HCT116 (cell line): ENCODE results near the gene SYP. TPM values are rescaled to one million over a fixed set of nuclear protein-coding genes. Genes with fewer than 3 reads are reported as not detected.

ENCODE experiments used
- ATAC-seq: fragments of 200-7000 bp; cut with Tn5 transposase; 2 replicates; pipeline ENCODE4 v1.9.1; 2020; ENCODE audit warnings: mild to moderate bottlenecking, moderate library complexity
- BruUV-seq: library from RNA; stranded (reverse); fragments of 400-500 nt; replicated peaks from 2 replicates; lab custom pipeline; 2021; lab: Mats Ljungman, UMichigan
- CTCF ChIA-PET: fragments of 300-600 bp; sonication (Branson Sonifier 250); formaldehyde crosslinking; loops from one replicate; lab custom pipeline; 2021; ENCODE audit warnings: antibody characterized with exemption; lab: Charles Lee
- POLR2A ChIA-PET: fragments of 300-600, 350-600 bp; sonication (Branson Sonifier 250); formaldehyde crosslinking; loops from one replicate; lab custom pipeline; 2021; ENCODE audit warnings: antibody characterized with exemption; lab: Charles Lee
- RAD21 ChIA-PET, 2 experiments: fragments of 300-600 bp; sonication (Branson Sonifier 250); formaldehyde crosslinking; loops; one replicate each; lab custom pipeline; 2023; ENCODE audit warnings: low total read pairs in 2 of 2; ENCODE audit not compliant: uncharacterized antibody in 2 of 2, unreplicated experiment in 2 of 2, low non-redundant PET in 1 of 2; lab: Charles Lee
- DNase-seq: peaks from one replicate; pipeline ENCODE4 v3.0.0-alpha.2; 2010; ENCODE audit warnings: low read depth, low spot score
- H2AFZ ChIP-seq: fragments of 200-600 bp; shearing (Covaris generic), sonication (generic); 2 replicates; pipeline ENCODE4 v1.6.1; 2017; ENCODE audit warnings: low read depth, mixed run types, mixed read lengths, antibody characterized with exemption, low read length; ENCODE audit not compliant: poor library complexity, severe bottlenecking
- H3K27ac ChIP-seq: 2 replicates; pipeline ENCODE4 v1.5.1; 2012; ENCODE audit warnings: low read depth, low read length
- H3K27me3 ChIP-seq: fragments of 200-600 bp; sonication (generic); 2 replicates; pipeline ENCODE4 v1.6.1; 2016; ENCODE audit warnings: mixed run types, low read length, mixed read lengths; ENCODE audit not compliant: insufficient read depth
- H3K36me3 ChIP-seq, 2 experiments: fragments of 200-500 bp in 1 of 2; fragments of 200-600 bp in 1 of 2; sonication (Bioruptor generic) in 1 of 2; sonication (generic) in 1 of 2; 2 replicates each; pipeline versions ENCODE4 v1.5.1 to v1.6.1; 2014 to 2016; ENCODE audit warnings: low read length in 2 of 2, inconsistent platforms in 1 of 2, mixed read lengths in 1 of 2, mixed run types in 1 of 2; ENCODE audit not compliant: insufficient read depth in 2 of 2, control insufficient read depth in 1 of 2
- H3K4me1 ChIP-seq, 2 experiments: fragments of 200-600 bp in 1 of 2; sonication (generic) in 1 of 2; 2 replicates each; pipeline versions ENCODE4 v1.5.1 to v1.6.1; 2012 to 2017; ENCODE audit warnings: low read length in 2 of 2, inconsistent platforms in 1 of 2, mild to moderate bottlenecking in 1 of 2, mixed read lengths in 1 of 2, mixed run types in 1 of 2, moderate library complexity in 1 of 2; ENCODE audit not compliant: insufficient read depth in 2 of 2, control insufficient read depth in 1 of 2
- H3K4me2 ChIP-seq: fragments of 200-600 bp; sonication (generic); 2 replicates; pipeline ENCODE4 v1.6.1; 2017; ENCODE audit warnings: mixed run types, low read length, mixed read lengths
- H3K4me3 ChIP-seq, 2 experiments: fragments of 200-600 bp in 1 of 2; sonication (generic) in 1 of 2; replicated peaks in 1 of 2; 2 replicates each; pipeline ENCODE4 v1.5.1; 2011 to 2016; ENCODE audit warnings: low read length in 2 of 2, control low read depth in 1 of 2, low read depth in 1 of 2, mild to moderate bottlenecking in 1 of 2, mixed read lengths in 1 of 2, mixed run types in 1 of 2
- H3K79me2 ChIP-seq: fragments of 200-600 bp; sonication (generic); 2 replicates; pipeline ENCODE4 v1.6.1; 2017; ENCODE audit warnings: mild to moderate bottlenecking, mixed run types, low read length, moderate library complexity, mixed read lengths; ENCODE audit not compliant: insufficient read depth
- H3K9ac ChIP-seq: fragments of 200-600 bp; sonication (generic); 2 replicates; pipeline ENCODE4 v1.6.1; 2016; ENCODE audit warnings: low read length, mixed read lengths
- H3K9me2 ChIP-seq: fragments of 200-600 bp; sonication (generic), shearing (Covaris generic); 2 replicates; pipeline ENCODE4 v1.6.1; 2017; ENCODE audit warnings: mixed run types, mild to moderate bottlenecking, moderate library complexity; ENCODE audit not compliant: insufficient read depth
- H3K9me3 ChIP-seq, 2 experiments: fragments of 200-500 bp in 1 of 2; fragments of 200-600 bp in 1 of 2; sonication (Bioruptor generic) in 1 of 2; sonication (generic) in 1 of 2; 2 replicates each; pipeline ENCODE4 v1.6.1; 2014 to 2017; ENCODE audit warnings: low read length in 2 of 2, mixed read lengths in 2 of 2, inconsistent platforms in 1 of 2, low read depth in 1 of 2, mild to moderate bottlenecking in 1 of 2, mixed run types in 1 of 2, moderate library complexity in 1 of 2; ENCODE audit not compliant: control insufficient read depth in 1 of 2, insufficient read depth in 1 of 2
- H4K20me1 ChIP-seq: fragments of 200-600 bp; sonication (generic), shearing (Covaris generic); 2 replicates; pipeline ENCODE4 v1.6.1; 2017; ENCODE audit warnings: mixed run types, mild to moderate bottlenecking, moderate library complexity; ENCODE audit not compliant: insufficient read depth
- EGR1 ChIP-seq: IDR thresholded peaks from 2 replicates; pipeline ENCODE4 v1.6.1; 2012; ENCODE audit warnings: low read depth
- EZH2phosphoT487 ChIP-seq: fragments of 200-600 bp; IDR thresholded peaks from 2 replicates; pipeline ENCODE4 v1.6.1; 2018; ENCODE audit warnings: antibody characterized with exemption, borderline replicate concordance
- POLR2A ChIP-seq: IDR thresholded peaks from 2 replicates; pipeline ENCODE4 v1.7.0; 2011; ENCODE audit warnings: borderline replicate concordance; ENCODE audit not compliant: insufficient read depth, insufficient read length; ENCODE audit errors: extremely low read depth
- POLR2AphosphoS5 ChIP-seq: IDR thresholded peaks from 2 replicates; pipeline ENCODE4 v1.6.1; 2011; ENCODE audit warnings: mild to moderate bottlenecking, low read depth, low read length, moderate library complexity
- SIN3A ChIP-seq: IDR thresholded peaks from 2 replicates; pipeline ENCODE4 v1.6.1; 2012; ENCODE audit warnings: low read depth
- TCF7L2 ChIP-seq: IDR thresholded peaks from 2 replicates; pipeline ENCODE4 v1.7.0; 2011; ENCODE audit warnings: borderline replicate concordance, inconsistent platforms; ENCODE audit not compliant: insufficient read depth, insufficient read length; ENCODE audit errors: extremely low read depth
- ZNF274 ChIP-seq: fragments of 200-500 bp; sonication (Bioruptor generic); IDR thresholded peaks from 2 replicates; pipeline ENCODE4 v1.6.1; 2014; ENCODE audit warnings: mild to moderate bottlenecking, low read depth, low read length, inconsistent platforms
- intact Hi-C: fragments of 100-400 bp; cut with micrococcal nuclease; formaldehyde crosslinking; loops from 2 replicates; pipeline ENCODE4 v1.10.0; 2022
- total RNA-seq: library from RNA; stranded (reverse); gene quantifications from one replicate; pipeline ENCODE4 v1.2.1, GENCODE V29; 2021; ENCODE audit not compliant: unreplicated experiment
- TF ChIP-seq, protein P1 (sequence below), 3 experiments: fragments of 200-600 bp in 1 of 3; sonication (generic) in 1 of 3; IDR thresholded peaks in 2 of 3; conservative IDR thresholded peaks in 1 of 3; 2 replicates each; pipeline ENCODE4 v1.5.1; 2012 to 2017; ENCODE audit warnings: low read depth in 2 of 3, low read length in 2 of 3, antibody characterized with exemption in 1 of 3, borderline replicate concordance in 1 of 3, control low read depth in 1 of 3, mild to moderate bottlenecking in 1 of 3, mixed read lengths in 1 of 3, mixed run types in 1 of 3, moderate library complexity in 1 of 3; ENCODE audit not compliant: insufficient read depth in 1 of 3

The SYP gene
- total RNA-seq, 1 experiment from 2014 or later: 1.2 TPM

DNA sequence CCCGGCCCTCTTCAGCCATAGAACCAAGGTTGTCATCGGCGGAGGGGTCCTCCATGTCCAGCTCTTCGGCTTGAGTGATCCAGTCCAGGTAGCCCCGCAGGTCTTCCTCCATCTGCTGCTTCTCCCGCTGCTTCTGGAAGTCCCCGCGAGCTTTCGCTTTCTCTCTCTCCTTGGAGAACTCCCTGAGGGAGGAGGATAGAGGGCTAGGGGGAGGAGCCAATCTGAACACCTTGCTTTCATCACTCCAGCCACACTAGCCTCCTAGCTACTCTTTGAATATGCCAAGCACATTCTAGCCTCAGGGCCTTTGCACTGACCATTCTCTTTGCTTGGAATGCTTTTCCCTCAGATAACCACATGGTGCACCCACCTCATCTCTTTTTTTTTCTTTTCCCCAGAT is 27.0 kb upstream of the SYP start:
- H3K9me3 ChIP-seq: no peaks in the 10 kb centered on the region
- intact Hi-C loops: no loop called here
- ChIA-PET RAD21 (no interaction called here), CTCF (no interaction called here), POLR2A (interaction anchor here (0.9 kb wide), 1 partner anchor 36 kb away, joined by 3 read pairs; no protein-coding TSS in a partner anchor)
- ATAC-seq (no peak), DNase-seq (no peak)
- no TSS peak for BruUV-seq
- no peaks in the 10 kb centered on the region for H3K79me2 ChIP-seq
- no peak overlapping the region for H3K4me3 ChIP-seq
- H3K36me3 ChIP-seq: no peaks in the 10 kb centered on the region
- H3K27ac ChIP-seq: no peak overlapping the region
- no peaks in the 10 kb centered on the region for H3K9me2 ChIP-seq
- no peak overlapping the region for H3K4me2 ChIP-seq
- TF ChIP-seq EGR1: no peak
- TF ChIP-seq POLR2AphosphoS5: no peak
- no peak for TF ChIP-seq TCF7L2
- TF ChIP-seq POLR2A: no peak
- TF ChIP-seq, protein P1, sequence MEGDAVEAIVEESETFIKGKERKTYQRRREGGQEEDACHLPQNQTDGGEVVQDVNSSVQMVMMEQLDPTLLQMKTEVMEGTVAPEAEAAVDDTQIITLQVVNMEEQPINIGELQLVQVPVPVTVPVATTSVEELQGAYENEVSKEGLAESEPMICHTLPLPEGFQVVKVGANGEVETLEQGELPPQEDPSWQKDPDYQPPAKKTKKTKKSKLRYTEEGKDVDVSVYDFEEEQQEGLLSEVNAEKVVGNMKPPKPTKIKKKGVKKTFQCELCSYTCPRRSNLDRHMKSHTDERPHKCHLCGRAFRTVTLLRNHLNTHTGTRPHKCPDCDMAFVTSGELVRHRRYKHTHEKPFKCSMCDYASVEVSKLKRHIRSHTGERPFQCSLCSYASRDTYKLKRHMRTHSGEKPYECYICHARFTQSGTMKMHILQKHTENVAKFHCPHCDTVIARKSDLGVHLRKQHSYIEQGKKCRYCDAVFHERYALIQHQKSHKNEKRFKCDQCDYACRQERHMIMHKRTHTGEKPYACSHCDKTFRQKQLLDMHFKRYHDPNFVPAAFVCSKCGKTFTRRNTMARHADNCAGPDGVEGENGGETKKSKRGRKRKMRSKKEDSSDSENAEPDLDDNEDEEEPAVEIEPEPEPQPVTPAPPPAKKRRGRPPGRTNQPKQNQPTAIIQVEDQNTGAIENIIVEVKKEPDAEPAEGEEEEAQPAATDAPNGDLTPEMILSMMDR (IDR thresholded peaks at IDR 0.05 in 2 of 3, conservative IDR thresholded peaks at IDR 0.05 in 1 of 3; ENCODE audit: borderline replicate concordance in 1 of 3, insufficient read depth in 1 of 3, low read depth in 2 of 3, low read length in 2 of 3): no peak
- no peak for TF ChIP-seq SIN3A
- no peaks in the 10 kb centered on the region for H4K20me1 ChIP-seq
- H2AFZ ChIP-seq: no peak overlapping the region
- H3K27me3 ChIP-seq: no peaks in the 10 kb centered on the region
- H3K9ac ChIP-seq: no peak overlapping the region
- H3K4me1 ChIP-seq: no peaks in the 10 kb centered on the region

DNA sequence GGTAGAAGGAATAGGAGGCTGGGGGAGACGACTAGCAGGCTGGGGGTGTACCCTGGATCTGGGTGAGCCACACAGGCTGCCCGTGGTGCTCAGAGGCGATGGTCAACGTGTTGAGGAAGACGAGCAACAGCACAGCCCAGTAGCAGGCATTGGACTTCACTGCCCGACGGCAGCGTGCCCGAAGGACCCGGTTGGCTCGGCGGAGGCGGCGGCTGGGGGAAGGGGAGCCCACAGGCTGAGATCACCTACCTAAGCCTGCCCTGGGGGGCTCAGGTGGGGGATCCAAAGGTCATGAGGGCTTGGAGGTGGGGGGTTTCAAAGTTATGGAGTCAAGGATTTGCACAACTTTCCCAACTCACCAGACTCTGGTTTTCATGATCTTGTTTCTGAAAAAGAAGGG is 25.9 kb upstream of the SYP start:
- H3K27me3 ChIP-seq: no peaks in the 10 kb centered on the region
- H3K9me2 ChIP-seq: no peaks in the 10 kb centered on the region
- no peaks in the 10 kb centered on the region for H4K20me1 ChIP-seq
- no peak overlapping the region for H3K4me3 ChIP-seq
- ChIA-PET CTCF (no interaction called here), POLR2A (no interaction called here), RAD21 (no interaction called here)
- no peak for ATAC-seq
- H2AFZ ChIP-seq: no peak overlapping the region
- no peak overlapping the region for H3K4me2 ChIP-seq
- no peak for DNase-seq
- H3K27ac ChIP-seq: no peak overlapping the region
- no peaks in the 10 kb centered on the region for H3K79me2 ChIP-seq
- no peaks in the 10 kb centered on the region for H3K9me3 ChIP-seq
- H3K4me1 ChIP-seq: no peaks in the 10 kb centered on the region
- no peak overlapping the region for H3K9ac ChIP-seq
- no peaks in the 10 kb centered on the region for H3K36me3 ChIP-seq
- TF ChIP-seq EZH2phosphoT487 (no peak), TCF7L2 (no peak), ZNF274 (no peak)
- BruUV-seq: no TSS peak
- intact Hi-C loops: no loop called here
